Psoas muscle (tissue), 8 donors: Measurements from ENCODE around the gene CNIH3. TPM values are rescaled to one million over a fixed set of nuclear protein-coding genes. Genes with fewer than 3 reads are reported as not detected.

Experiments used
- ATAC-seq, 4 donors: fragments of 200-7000 bp; cut with Tn5 transposase; one replicate each; pipeline ENCODE4 v1.9.1; 2020; ENCODE audit warnings: moderate library complexity in 3 of 4, mild to moderate bottlenecking in 2 of 4
- DNase-seq, 2 donors: peaks; one replicate each; pipeline ENCODE4 v3.0.0-alpha.2; 2020
- H3K27ac ChIP-seq: fragments of 200-600 bp; one replicate; pipeline ENCODE4 v1.8.0; 2022
- H3K27me3 ChIP-seq, 3 donors: fragments of 200-600 bp in 1 of 3; one replicate each; pipeline versions ENCODE4 v1.6.1 to v1.8.0; 2013 to 2022; ENCODE audit warnings: low read length in 2 of 3, mild to moderate bottlenecking in 2 of 3, moderate library complexity in 1 of 3; ENCODE audit not compliant: insufficient read depth in 3 of 3
- H3K36me3 ChIP-seq, 2 donors: fragments of 200-600 bp in 1 of 2; one replicate each; pipeline versions ENCODE4 v1.6.1 to v1.8.0; 2013 to 2022; ENCODE audit warnings: low read depth in 1 of 2, mild to moderate bottlenecking in 1 of 2, moderate library complexity in 1 of 2; ENCODE audit not compliant: insufficient read depth in 1 of 2
- H3K4me1 ChIP-seq: fragments of 200-600 bp; one replicate; pipeline ENCODE4 v1.8.0; 2022
- H3K4me3 ChIP-seq: fragments of 200-600 bp; one replicate; pipeline ENCODE4 v1.8.0; 2022; ENCODE audit warnings: mild to moderate bottlenecking
- H3K9me3 ChIP-seq: fragments of 200-600 bp; one replicate; pipeline ENCODE4 v1.8.0; 2022
- CTCF ChIP-seq: fragments of 200-600 bp; IDR thresholded peaks from one replicate; pipeline ENCODE4 v1.8.0; 2022; ENCODE audit warnings: antibody characterized with exemption
- WGBS, 3 donors: extraction: QIAGEN DNeasy Blood & Tissue Kit; methylation state at CpG; one replicate each; pipeline versions ENCODE4 v1.1.6 to v1.1.7; 2013; 5-methylcytosine and 5-hydroxymethylcytosine counted together
- intact Hi-C, 2 donors: fragments of 100-400 bp; cut with DNase I; formaldehyde crosslinking; loops; one replicate each; pipeline versions ENCODE4 v1.11.0 to v1.14.2; 2022
- polyA plus RNA-seq, 3 donors: library from polyadenylated mRNA; stranded (reverse); fragments of 200-250 nt; gene quantifications; one replicate each; pipeline ENCODE4 v1.2.3, GENCODE V29; 2013
- total RNA-seq, 4 donors: library from RNA; stranded (reverse); fragmentation: NEBNext Ultra II Directional in 2 of 4; extraction: Animal tissue kit (Norgen Biotek cat#: 25700) in 2 of 4; gene quantifications; one replicate each; pipeline versions ENCODE4 v1.2.1 to v1.2.4, GENCODE V29; 2021 to 2023
- donor health status: healthy with polysubstance abuse.
- donor health status: DM: no; HTN: no; CAD: no; lungs with moderate emphysema.
- donor health status: Bipolar disorder and iron deficiency.
- donor health status: healthy.
- donor health status: DM: yes; HTN: yes; CAD: no.
- donor health status: DM: no; HTN: no; CAD: no.
- donor health status: DM: no; HTN: no; CAD: no.
- donor health status: DM: yes; HTN: yes; CAD: no.

The CNIH3 gene
- total and polyA plus RNA-seq, 7 donors = 0.39 to 1.9 (median 1.2) TPM

GRCh38 chr1:224734261-224734935 is 118.3 kb downstream of the CNIH3 start:
- no peak for TF ChIP-seq CTCF
- DNase-seq = no peak
- H3K27ac ChIP-seq = no peak overlapping the region
- ATAC-seq = no peak
- H3K27me3 ChIP-seq = no peaks in the 10 kb centered on the region
- intact Hi-C loops = loop anchor here in 1 of 2 donors (10.0 kb wide), 1 partner anchor 230 kb away; no protein-coding TSS in a partner anchor
- H3K4me1 ChIP-seq = peaks cover 28% of the 10 kb centered on the region
- no peak overlapping the region for H3K4me3 ChIP-seq
- H3K36me3 ChIP-seq = no peaks in the 10 kb centered on the region
- H3K9me3 ChIP-seq = no peaks in the 10 kb centered on the region
- 96 to 99% (median 98%) methylated on average over 13 of the region's 13 CpGs for WGBS, 3 donors

- no peak overlapping the region for H3K4me3 ChIP-seq
- ATAC-seq = no peak
- intact Hi-C loops = loop anchor here in 1 of 2 donors (10.0 kb wide), 1 partner anchor 230 kb away; no protein-coding TSS in a partner anchor
- TF ChIP-seq CTCF = no peak
- DNase-seq = no peak
- peaks cover 28% of the 10 kb centered on the region for H3K4me1 ChIP-seq
- H3K27ac ChIP-seq = no peak overlapping the region
- 92 to 95% (median 92%) methylated on average over 6 of the region's 6 CpGs for WGBS, 3 donors
- no peaks in the 10 kb centered on the region for H3K27me3 ChIP-seq
- H3K36me3 ChIP-seq = no peaks in the 10 kb centered on the region
- no peaks in the 10 kb centered on the region for H3K9me3 ChIP-seq
Observed at GRCh38 chr1:224735159-224735558, 119.0 kb downstream of the CNIH3 start.

- TF ChIP-seq CTCF = no peak
- ATAC-seq (peak in 2 of 4 donors; percentile 19 to 21), DNase-seq (peak in 1 of 2 donors; percentile 40)
- H3K9me3 ChIP-seq = no peaks in the 10 kb centered on the region
- H3K27me3 ChIP-seq = no peaks in the 10 kb centered on the region
- no peaks in the 10 kb centered on the region for H3K36me3 ChIP-seq
- peaks cover 32% of the 10 kb centered on the region for H3K4me1 ChIP-seq
- no peak overlapping the region for H3K27ac ChIP-seq
- WGBS, 3 donors = 36 to 47% (median 42%) methylated on average over 16 of the region's 16 CpGs
- intact Hi-C loops = loop anchor here in 1 of 2 donors (10.0 kb wide), 1 partner anchor 232 kb away; no protein-coding TSS in a partner anchor
- H3K4me3 ChIP-seq = no peak overlapping the region
Observed at GRCh38 chr1:224736619-224737352, 120.7 kb downstream of the CNIH3 start.

GRCh38 chr1:224737353-224737727 is 121.2 kb downstream of the CNIH3 start:
- DNase-seq (no peak), ATAC-seq (no peak)
- Histone ChIP-seq H3K36me3 (no peaks in the 10 kb centered on the region), H3K4me1 (peaks cover 32% of the 10 kb centered on the region), H3K4me3 (no peak overlapping the region), H3K9me3 (no peaks in the 10 kb centered on the region), H3K27ac (no peak overlapping the region), H3K27me3 (no peaks in the 10 kb centered on the region)
- intact Hi-C loops = loop anchor here in 1 of 2 donors (10.0 kb wide), 1 partner anchor 233 kb away; no protein-coding TSS in a partner anchor
- 45 to 61% (median 56%) methylated on average over 10 of the region's 10 CpGs for WGBS, 3 donors
- no peak for TF ChIP-seq CTCF
